Left renal cortex interstitium (tissue), 4 donors: ENCODE results near the gene ARHGAP15. TPM values are rescaled to one million over a fixed set of nuclear protein-coding genes. Genes with fewer than 3 reads are reported as not detected.

Experiments used
- DNase-seq, 4 donors: peaks; one replicate each; pipeline ENCODE4 v3.0.0-alpha.2; 2013; ENCODE audit warnings: low read depth in 4 of 4, low spot score in 2 of 4, missing footprints in 1 of 4
- polyA plus RNA-seq, 4 donors: library from polyadenylated mRNA; unstranded; fragments of 120-200 nt; gene quantifications; one replicate each; pipeline ENCODE4 v1.2.1, GENCODE V29; 2013; ENCODE audit not compliant: insufficient read length in 4 of 4

Gene ARHGAP15
- polyA plus RNA-seq, 4 donors: 2.9 to 9.9 (median 3.4) TPM

DNA sequence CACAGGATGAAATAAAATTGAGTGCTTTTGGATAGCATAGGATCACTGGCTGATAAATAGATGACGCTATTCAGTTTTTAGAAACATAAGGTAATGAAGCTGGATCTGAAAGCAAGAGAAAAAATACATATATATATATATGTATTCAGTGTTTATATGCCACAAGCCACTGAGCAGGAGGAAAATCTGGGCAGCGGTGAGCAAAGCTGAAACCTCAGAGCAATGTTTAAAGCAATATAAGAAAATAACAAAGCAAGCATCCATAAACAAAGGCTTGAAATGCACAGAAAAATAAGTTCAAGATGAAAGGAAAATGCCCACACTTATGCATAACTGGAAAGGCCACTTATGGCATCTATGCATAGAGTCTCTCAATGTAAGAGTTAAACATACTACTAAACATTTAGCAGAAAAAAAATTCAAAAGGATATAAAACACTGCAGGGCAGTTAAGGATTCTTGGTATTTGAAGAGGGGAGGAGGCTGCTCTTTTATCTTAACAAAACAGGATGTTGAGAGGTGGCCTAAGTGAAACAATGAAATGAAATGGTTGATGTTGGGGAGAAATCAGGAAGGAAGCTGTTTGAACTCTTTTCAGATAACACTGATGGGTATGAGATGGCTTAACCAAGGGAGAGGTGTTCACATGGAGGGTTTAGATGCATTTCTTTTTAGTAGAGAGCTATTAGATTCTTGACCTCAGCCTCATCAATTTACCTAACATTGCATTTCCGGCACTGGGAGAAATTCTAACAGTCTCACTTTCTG, 129.1 kb downstream of the ARHGAP15 start:
- DNase-seq: no peak

DNA sequence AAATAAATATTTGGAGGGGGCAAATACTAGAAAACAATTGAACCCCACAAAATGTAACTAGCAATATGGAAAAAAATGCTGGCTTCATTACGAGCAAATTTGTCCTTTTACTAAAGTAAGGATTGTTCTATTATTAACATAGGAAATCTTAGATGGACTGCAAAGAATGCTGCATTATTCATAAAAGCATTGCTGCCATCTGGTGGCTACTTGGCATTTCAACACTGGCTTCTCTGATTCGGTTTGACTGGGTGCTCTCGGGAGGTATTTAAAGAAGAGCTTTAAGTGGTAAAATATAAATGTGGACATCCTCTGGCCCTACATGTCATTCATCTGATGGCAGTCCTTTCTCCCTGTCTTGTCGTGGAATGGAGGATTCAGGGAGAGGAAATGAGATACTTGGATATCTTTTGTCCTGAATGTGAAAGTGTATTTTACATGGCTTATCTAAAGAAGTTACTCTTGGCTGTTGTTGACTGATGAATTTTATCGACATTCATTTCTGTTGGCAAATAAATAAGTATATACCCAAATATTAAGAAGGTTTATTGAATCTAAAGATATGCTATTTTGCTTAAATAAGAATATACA, 130.2 kb downstream of the ARHGAP15 start:
- DNase-seq: peak; percentile 28 to 63 (median 49)

GRCh38 chr2:143261986-143262385, 132.8 kb downstream of the ARHGAP15 start:
- no peak for DNase-seq

GRCh38 chr2:143262389-143262788, 133.2 kb downstream of the ARHGAP15 start:
- DNase-seq: no peak

- no peak for DNase-seq
Measured at GRCh38 chr2:143263066-143263625, 133.9 kb downstream of the ARHGAP15 start.

- DNase-seq: no peak
Measured at GRCh38 chr2:143264851-143265250, 135.6 kb downstream of the ARHGAP15 start.

- no peak for DNase-seq
Measured at GRCh38 chr2:143279672-143280071, 150.5 kb downstream of the ARHGAP15 start.

GRCh38 chr2:143280097-143280757, 151.0 kb downstream of the ARHGAP15 start:
- DNase-seq: no peak

GRCh38 chr2:143282684-143283083, 153.5 kb downstream of the ARHGAP15 start:
- DNase-seq: no peak

GRCh38 chr2:143284087-143284675, 155.0 kb downstream of the ARHGAP15 start:
- no peak for DNase-seq

DNA sequence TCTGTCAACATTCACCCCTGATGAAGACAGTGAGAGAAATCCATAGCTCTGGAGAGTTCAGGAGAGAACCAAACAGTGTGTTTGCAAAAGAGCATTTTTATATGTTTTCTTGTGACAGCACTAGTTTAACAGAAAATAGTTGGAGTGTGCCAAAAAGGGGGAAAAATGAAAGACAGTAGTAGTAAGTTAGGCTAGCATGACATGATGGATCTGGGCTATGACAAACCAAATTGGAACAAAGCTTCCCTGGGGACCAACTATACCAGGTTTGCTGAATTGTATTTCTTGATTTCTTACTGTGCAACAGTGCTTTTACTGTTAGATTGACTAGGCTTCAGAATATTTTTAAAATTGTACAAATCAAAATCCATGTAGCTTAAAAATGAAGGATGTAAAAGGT, 159.8 kb downstream of the ARHGAP15 start:
- DNase-seq: no peak

- DNase-seq: no peak
Measured at GRCh38 chr2:143290221-143290620, 161.0 kb downstream of the ARHGAP15 start.

DNA sequence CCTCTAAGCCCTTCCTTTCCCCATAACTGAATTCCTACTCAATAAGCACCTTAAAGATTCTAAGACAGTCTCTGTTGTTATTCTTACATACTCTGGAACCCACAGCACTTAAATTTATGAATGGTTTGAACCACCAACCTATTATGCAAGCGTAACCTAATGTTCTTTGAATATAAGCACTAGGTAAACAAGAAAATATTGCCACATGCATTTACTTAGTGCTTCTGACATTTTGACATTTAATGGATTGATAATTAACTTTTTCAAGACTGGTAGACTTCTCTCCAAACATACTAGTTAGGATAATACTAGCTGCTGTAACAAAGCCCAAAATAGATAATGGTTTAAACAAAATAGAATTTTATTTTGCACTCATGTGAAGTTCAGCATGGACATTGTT, 164.8 kb downstream of the ARHGAP15 start:
- DNase-seq: no peak

- no peak for DNase-seq
Measured at GRCh38 chr2:143296089-143296488, 166.9 kb downstream of the ARHGAP15 start.

- DNase-seq: no peak
Measured at GRCh38 chr2:143297182-143297581, 168.0 kb downstream of the ARHGAP15 start.

GRCh38 chr2:143300536-143300935, 171.3 kb downstream of the ARHGAP15 start:
- DNase-seq: no peak

DNA sequence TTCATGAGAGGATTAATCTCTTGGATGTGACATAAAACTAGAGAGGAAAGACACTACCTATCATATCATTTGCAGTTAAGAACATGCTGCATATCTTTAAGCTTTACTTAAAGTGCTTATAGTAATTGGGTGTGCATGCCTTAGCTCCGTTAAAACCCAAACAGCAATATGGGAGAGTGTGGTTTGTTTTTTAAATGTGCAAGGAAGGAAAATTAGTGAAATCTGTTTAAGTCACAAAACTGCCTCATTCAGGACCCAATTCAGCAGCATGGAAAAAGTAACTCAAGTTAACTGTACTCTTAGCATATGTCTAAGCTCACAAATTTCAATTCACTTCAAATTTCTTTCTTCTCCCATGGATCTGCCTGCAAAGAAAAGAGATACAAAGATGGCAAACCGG, 182.2 kb downstream of the ARHGAP15 start:
- no peak for DNase-seq

DNA sequence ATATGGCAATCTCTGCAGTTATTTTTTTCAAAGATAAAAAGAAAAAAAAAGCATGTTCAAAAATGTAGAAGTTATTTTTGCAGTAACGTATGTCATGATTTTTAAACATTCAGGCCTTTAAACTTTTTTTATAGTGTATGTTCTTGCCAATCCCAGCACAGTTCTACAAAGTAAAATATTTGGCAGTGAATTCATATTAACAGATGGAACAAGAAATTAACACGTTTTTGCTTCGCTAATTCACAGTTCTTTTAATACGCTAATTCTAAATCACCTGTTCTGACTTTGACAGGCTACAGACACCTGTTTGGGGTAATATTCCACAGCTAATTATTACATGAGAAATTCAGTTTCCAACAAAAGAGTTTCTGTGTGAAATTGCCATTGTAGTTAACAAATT, 183.2 kb downstream of the ARHGAP15 start:
- no peak for DNase-seq

GRCh38 chr2:143313861-143314260, 184.6 kb downstream of the ARHGAP15 start:
- no peak for DNase-seq

GRCh38 chr2:143321994-143322393, 192.8 kb downstream of the ARHGAP15 start:
- no peak for DNase-seq

DNA sequence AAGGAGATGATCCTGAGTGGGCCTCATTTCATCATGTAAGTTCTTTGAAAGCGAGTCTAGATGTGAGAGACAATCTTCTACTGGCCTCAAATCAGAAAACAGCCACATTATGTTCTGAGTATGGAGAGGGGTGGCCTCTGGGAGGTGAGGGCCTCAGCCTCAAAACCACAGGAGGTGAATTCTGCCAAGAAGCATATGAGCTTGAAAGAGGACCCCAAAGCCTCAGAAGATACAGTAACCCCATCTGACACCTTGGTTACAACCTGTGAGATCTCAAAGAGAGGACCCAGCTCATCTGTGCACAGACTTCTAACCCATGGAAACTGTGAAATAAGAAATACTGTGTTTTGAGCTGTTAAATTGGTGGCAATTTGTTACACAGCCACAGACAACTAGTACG, 200.1 kb downstream of the ARHGAP15 start:
- DNase-seq: no peak
